Peyer's patch (tissue), 4 donors: Measurements from ENCODE around the gene MRPL33.

Source experiments
- CTCF ChIP-seq, 6 experiments: fragments of 450-650 bp in 4 of 6; fragments of 200-600 bp in 2 of 6; sonication (generic) in 1 of 6; IDR thresholded peaks; one replicate each; pipeline ENCODE4 v1.5.1; 2017 to 2019; ENCODE audit warnings: antibody characterized with exemption in 6 of 6, mild to moderate bottlenecking in 3 of 6, moderate library complexity in 1 of 6
- POLR2A ChIP-seq, 2 donors: fragments of 450-650 bp; IDR thresholded peaks; one replicate each; pipeline ENCODE4 v1.5.1; 2017; ENCODE audit warnings: antibody characterized with exemption in 2 of 2, mild to moderate bottlenecking in 2 of 2, moderate library complexity in 2 of 2

- TF ChIP-seq CTCF (IDR thresholded peaks at IDR 0.05) (no peak), POLR2A (IDR thresholded peaks at IDR 0.05) (no peak)
Measured at GRCh38 chr2:27736890-27737204, 34.7 kb upstream of the MRPL33 start.
